WTC11 (cell line): ENCODE data around the gene ZSCAN20. TPM values are rescaled to one million over a fixed set of nuclear protein-coding genes. Genes with fewer than 3 reads are reported as not detected.

Experiments
- ATAC-seq: fragments of 200-7000 bp; cut with Tn5 transposase; 2 replicates; pipeline ENCODE4 v1.10.0; 2021; ENCODE audit warnings: mild to moderate bottlenecking, moderate library complexity
- CTCF ChIA-PET: fragments of 300-600 bp; sonication (Branson Sonifier 250); formaldehyde crosslinking; loops from one replicate; lab custom pipeline; 2021; ENCODE audit warnings: antibody characterized with exemption; lab: Charles Lee
- POLR2A ChIA-PET: fragments of 350-600 bp; sonication (Branson Sonifier 250); formaldehyde crosslinking; loops from one replicate; lab custom pipeline; 2021; ENCODE audit warnings: antibody characterized with exemption; lab: Charles Lee
- DNase-seq: peaks from one replicate; pipeline ENCODE4 v3.0.0; 2021; ENCODE audit warnings: low spot score
- H3K27ac Mint-ChIP-seq: 2 replicates; pipeline ENCODE4 v1.8.0; 2021; ENCODE audit warnings: mixed read lengths
- H3K27me3 Mint-ChIP-seq: 2 replicates; pipeline ENCODE4 v1.8.0; 2021; ENCODE audit warnings: low read depth, mild to moderate bottlenecking, moderate library complexity, mixed read lengths
- H3K36me3 Mint-ChIP-seq: 2 replicates; pipeline ENCODE4 v1.8.0; 2021; ENCODE audit warnings: mixed read lengths
- H3K4me1 Mint-ChIP-seq: 2 replicates; pipeline ENCODE4 v1.8.0; 2022; ENCODE audit warnings: mixed read lengths
- H3K4me3 Mint-ChIP-seq: 2 replicates; pipeline ENCODE4 v1.8.0; 2021; ENCODE audit warnings: mild to moderate bottlenecking, moderate library complexity, mixed read lengths
- H3K9me3 Mint-ChIP-seq: 2 replicates; pipeline ENCODE4 v1.8.0; 2021; ENCODE audit warnings: mixed read lengths
- AR ChIP-seq: fragments of 250-450 bp; sonication (Bioruptor Pico); IDR thresholded peaks from 2 replicates; pipeline ENCODE4 v1.9.0; 2021; ENCODE audit warnings: mild to moderate bottlenecking
- ATF1 ChIP-seq: sonication (generic); formaldehyde crosslinking; IDR thresholded peaks from 2 replicates; pipeline ENCODE4 v1.8.1; 2023; ENCODE audit warnings: mild to moderate bottlenecking, moderate library complexity, missing genetic modification reagents
- ATF2 ChIP-seq: sonication (generic); formaldehyde crosslinking; IDR thresholded peaks from 2 replicates; pipeline ENCODE4 v1.8.1; 2022; ENCODE audit warnings: low read depth, missing genetic modification reagents, borderline replicate concordance
- E2F1 ChIP-seq: sonication (generic); formaldehyde crosslinking; IDR thresholded peaks from 2 replicates; pipeline ENCODE4 v1.8.0; 2022; ENCODE audit warnings: mild to moderate bottlenecking, missing genetic modification reagents
- FOXP1 ChIP-seq: sonication (generic); formaldehyde crosslinking; IDR thresholded peaks from 2 replicates; pipeline ENCODE4 v1.8.0; 2022; ENCODE audit warnings: missing genetic modification reagents, mild to moderate bottlenecking, moderate library complexity, borderline replicate concordance
- IRF1 ChIP-seq: sonication (generic); formaldehyde crosslinking; IDR thresholded peaks from 2 replicates; pipeline ENCODE4 v1.8.0; 2023; ENCODE audit warnings: missing genetic modification reagents
- IRF2 ChIP-seq: sonication (generic); formaldehyde crosslinking; IDR thresholded peaks from 2 replicates; pipeline ENCODE4 v1.8.0; 2022; ENCODE audit warnings: low read depth, missing genetic modification reagents, borderline replicate concordance
- MLX ChIP-seq: sonication (generic); formaldehyde crosslinking; IDR thresholded peaks from 2 replicates; pipeline ENCODE4 v1.8.1; 2023; ENCODE audit warnings: mild to moderate bottlenecking, missing genetic modification reagents, moderate library complexity
- MXD4 ChIP-seq: fragments of 250-450 bp; sonication (Bioruptor Pico); IDR thresholded peaks from 2 replicates; pipeline ENCODE4 v1.8.0; 2021; ENCODE audit warnings: mild to moderate bottlenecking, moderate library complexity, borderline replicate concordance
- MYBL2 ChIP-seq: sonication (generic); formaldehyde crosslinking; IDR thresholded peaks from 2 replicates; pipeline ENCODE4 v1.8.1; 2023; ENCODE audit warnings: mild to moderate bottlenecking, moderate library complexity, missing genetic modification reagents
- NFATC4 ChIP-seq: fragments of 250-450 bp; sonication (Bioruptor Pico); IDR thresholded peaks from 2 replicates; pipeline ENCODE4 v1.9.0; 2021; ENCODE audit warnings: mild to moderate bottlenecking
- NR1H2 ChIP-seq: sonication (generic); formaldehyde crosslinking; IDR thresholded peaks from 2 replicates; pipeline ENCODE4 v1.9.0; 2021; ENCODE audit warnings: mild to moderate bottlenecking, moderate library complexity, missing genetic modification reagents
- NR2C2 ChIP-seq: sonication (generic); formaldehyde crosslinking; IDR thresholded peaks from 2 replicates; pipeline ENCODE4 v1.8.0; 2022; ENCODE audit warnings: mild to moderate bottlenecking, missing genetic modification reagents
- PREB ChIP-seq: sonication (generic); formaldehyde crosslinking; IDR thresholded peaks from 2 replicates; pipeline ENCODE4 v1.8.1; 2022; ENCODE audit warnings: mild to moderate bottlenecking, missing genetic modification reagents, moderate library complexity, borderline replicate concordance
- SMAD4 ChIP-seq: sonication (generic); formaldehyde crosslinking; IDR thresholded peaks from 2 replicates; pipeline ENCODE4 v1.8.0; 2022; ENCODE audit warnings: mild to moderate bottlenecking, missing genetic modification reagents
- STAT6 ChIP-seq: sonication (generic); formaldehyde crosslinking; conservative IDR thresholded peaks from 2 replicates; pipeline ENCODE4 v1.8.1; 2023; ENCODE audit warnings: mild to moderate bottlenecking, low read depth, missing genetic modification reagents, moderate library complexity
- USF2 ChIP-seq: sonication (generic); formaldehyde crosslinking; IDR thresholded peaks from 2 replicates; pipeline ENCODE4 v1.8.1; 2023; ENCODE audit warnings: mild to moderate bottlenecking, missing genetic modification reagents, moderate library complexity
- ZNF121 ChIP-seq: sonication (generic); formaldehyde crosslinking; IDR thresholded peaks from 2 replicates; pipeline ENCODE4 v1.8.0; 2023; ENCODE audit warnings: missing genetic modification reagents
- ZNF263 ChIP-seq: sonication (generic); formaldehyde crosslinking; IDR thresholded peaks from 2 replicates; pipeline ENCODE4 v1.8.1; 2022; ENCODE audit warnings: low read depth, mild to moderate bottlenecking, moderate library complexity, missing genetic modification reagents
- ZNF423 ChIP-seq: fragments of 250-450 bp; sonication (Bioruptor Pico); IDR thresholded peaks from 2 replicates; pipeline ENCODE4 v2.1.2; 2022; ENCODE audit warnings: mild to moderate bottlenecking, moderate library complexity
- ZNF671 ChIP-seq: fragments of 250-450 bp; sonication (Bioruptor Pico); IDR thresholded peaks from 2 replicates; pipeline ENCODE4 v1.8.0; 2021; ENCODE audit warnings: mild to moderate bottlenecking
- ZSCAN18 ChIP-seq: fragments of 250-450 bp; sonication (Bioruptor Pico); IDR thresholded peaks from 2 replicates; pipeline ENCODE4 v2.1.2; 2022; ENCODE audit warnings: mild to moderate bottlenecking, moderate library complexity
- total RNA-seq: library from RNA; stranded (reverse); gene quantifications from 3 replicates; pipeline ENCODE4 v1.2.3, GENCODE V29; 2021

Gene ZSCAN20
- total RNA-seq, 1 experiment from 2014 or later, result 3.7 TPM

- no peak for TF ChIP-seq PREB (CRISPR knock-in tag)
- no peak for TF ChIP-seq MYBL2 (CRISPR knock-in tag)
- no peak for TF ChIP-seq ATF1
- no peak for TF ChIP-seq ZNF121
- TF ChIP-seq NFATC4 (CRISPR knock-in tag), result no peak
- no peak for TF ChIP-seq USF2 (CRISPR knock-in tag)
- no peak for TF ChIP-seq MXD4
- no peak for TF ChIP-seq FOXP1 (CRISPR knock-in tag)
- TF ChIP-seq IRF1 (CRISPR knock-in tag), result no peak
- TF ChIP-seq NR1H2 (CRISPR knock-in tag), result no peak
- TF ChIP-seq NR2C2 (CRISPR knock-in tag), result no peak
These were observed 45.3 kb downstream of the ZSCAN20 start (continued) for GRCh38 chr1:33517596-33518250.

GRCh38 chr1:33519240-33519884, 46.9 kb downstream of the ZSCAN20 start:
- Mint-ChIP-seq H3K4me3 (no peak overlapping the region), H3K9me3 (no peaks in the 10 kb centered on the region), H3K27me3 (no peaks in the 10 kb centered on the region), H3K27ac (no peak overlapping the region), H3K4me1 (peaks cover 21% of the 10 kb centered on the region), H3K36me3 (no peaks in the 10 kb centered on the region)
- no peak; the same call in 1 of the 2 replicates for ATAC-seq
- no peak for DNase-seq
- ChIA-PET CTCF (interaction anchor here (1.0 kb wide), 1 partner anchor 18 kb away, joined by 5 read pairs; no protein-coding TSS in a partner anchor), POLR2A (no interaction called here)
- TF ChIP-seq SMAD4 (no peak), ATF2 (CRISPR knock-in tag) (no peak), E2F1 (CRISPR knock-in tag) (no peak), AR (CRISPR knock-in tag) (no peak), IRF2 (CRISPR knock-in tag) (no peak), ZSCAN18 (no peak), MLX (CRISPR knock-in tag) (no peak), ZNF423 (CRISPR knock-in tag) (no peak), ZNF263 (CRISPR knock-in tag) (no peak), STAT6 (CRISPR knock-in tag) (no peak), ZNF671 (CRISPR knock-in tag) (no peak), MXD4 (no peak)
